Measurements from ENCODE around the gene LLGL2. TPM values are rescaled to one million over a fixed set of nuclear protein-coding genes. Genes with fewer than 3 reads are reported as not detected.

LLGL2 gene
- total RNA-seq, 5 donors from 2014 or later (not counting 1 experiment from before 2014, with no cell fraction given) = 31.2 to 75.7 (median 53.4) TPM

GRCh38 chr17:75542728-75543336 is 17.3 kb downstream of the LLGL2 start:
- ATAC-seq (replicated peaks in 1 of 4) = no peak
- Histone ChIP-seq H3K9me3 (no peaks in the 10 kb centered on the region), H3K27ac (ENCODE audit: low read length) (no peak overlapping the region), H3K27me3 (replicated peaks in 1 of 2; ENCODE audit: control insufficient read depth in 2 of 2, extremely low read depth in 1 of 2, insufficient read depth in 2 of 2, low read length in 1 of 2) (peaks cover 0 to 3% of the 10 kb centered on the region in 2 experiments), H3K4me3 (ENCODE audit: control insufficient read depth in 1 of 2, extremely low read depth in 1 of 2, low read length in 1 of 2) (no peak overlapping the region), H3K36me3 (ENCODE audit: control insufficient read depth in 2 of 2, extremely low read depth in 1 of 2, insufficient read depth in 1 of 2, low read length in 1 of 2) (peaks cover 3 to 30% of the 10 kb centered on the region in 2 donors), H3K4me1 (ENCODE audit: control insufficient read depth in 1 of 2, extremely low read depth in 1 of 2, insufficient read depth in 2 of 2, low read length in 2 of 2) (peaks cover 0 to 4% of the 10 kb centered on the region in 2 experiments)
- H3K9me3 Mint-ChIP-seq = no peaks in the 10 kb centered on the region
- ChIA-PET POLR2A (no interaction called here), CTCF (no interaction called here)
- no peak overlapping the region for H3K27ac Mint-ChIP-seq
- H3K27me3 Mint-ChIP-seq = no peaks in the 10 kb centered on the region
- H3K4me1 Mint-ChIP-seq = peaks cover 0 to 5% (median 0%) of the 10 kb centered on the region in 3 donors
- peaks cover 23% of the 10 kb centered on the region for H3K36me3 Mint-ChIP-seq
- WGBS (ENCODE audit: insufficient coverage) = 98% methylated on average over 8 of the region's 15 CpGs
- H3K4me3 Mint-ChIP-seq = no peak overlapping the region
- no peak for DNase-seq

- H3K27me3 Mint-ChIP-seq = no peaks in the 10 kb centered on the region
Observed at GRCh38 chr17:75544250-75544649, 18.8 kb downstream of the LLGL2 start.

GRCh38 chr17:75546181-75546580 is 20.7 kb downstream of the LLGL2 start:
- ATAC-seq (replicated peaks in 1 of 4) (no peak), DNase-seq (no peak)
- Mint-ChIP-seq H3K27me3 (no peaks in the 10 kb centered on the region), H3K36me3 (peaks cover 22% of the 10 kb centered on the region), H3K4me3 (no peak overlapping the region), H3K27ac (no peak overlapping the region), H3K4me1 (peaks cover 0 to 3% (median 0%) of the 10 kb centered on the region in 3 donors), H3K9me3 (no peaks in the 10 kb centered on the region)
- H3K4me3 ChIP-seq (ENCODE audit: control insufficient read depth in 1 of 2, extremely low read depth in 1 of 2, low read length in 1 of 2) = no peak overlapping the region
- peaks cover 0 to 32% of the 10 kb centered on the region in 2 donors for H3K36me3 ChIP-seq (ENCODE audit: control insufficient read depth in 2 of 2, extremely low read depth in 1 of 2, insufficient read depth in 1 of 2, low read length in 1 of 2)
- H3K27ac ChIP-seq (ENCODE audit: low read length) = no peak overlapping the region
- peaks cover 0 to 3% of the 10 kb centered on the region in 2 experiments for H3K4me1 ChIP-seq (ENCODE audit: control insufficient read depth in 1 of 2, extremely low read depth in 1 of 2, insufficient read depth in 2 of 2, low read length in 2 of 2)
- ChIA-PET POLR2A (interaction anchor here in 1 of 2 donors (0.5 kb wide), 1 partner anchor 173 kb away, joined by 8 read pairs; no protein-coding TSS in a partner anchor), CTCF (no interaction called here)
- H3K27me3 ChIP-seq (replicated peaks in 1 of 2; ENCODE audit: control insufficient read depth in 2 of 2, extremely low read depth in 1 of 2, insufficient read depth in 2 of 2, low read length in 1 of 2) = no peaks in the 10 kb centered on the region
- WGBS (ENCODE audit: insufficient coverage) = 98% methylated on average over 12 of the region's 13 CpGs
- no peaks in the 10 kb centered on the region for H3K9me3 ChIP-seq

More at GRCh38 chr17:75544250-75544649, 18.8 kb downstream of the LLGL2 start:
- ChIA-PET POLR2A (no interaction called here), CTCF (interaction anchor here in 1 of 2 donors (0.6 kb wide), 1 partner anchor 194 kb away, joined by 5 read pairs; no protein-coding TSS in a partner anchor)
- Mint-ChIP-seq H3K4me3 (no peak overlapping the region), H3K27ac (no peak overlapping the region), H3K9me3 (no peaks in the 10 kb centered on the region), H3K4me1 (peaks cover 0 to 3% (median 0%) of the 10 kb centered on the region in 3 donors), H3K36me3 (peaks cover 22% of the 10 kb centered on the region)
- WGBS (ENCODE audit: insufficient coverage) = 91% methylated on average over 7 of the region's 8 CpGs
- H3K36me3 ChIP-seq (ENCODE audit: control insufficient read depth in 2 of 2, extremely low read depth in 1 of 2, insufficient read depth in 1 of 2, low read length in 1 of 2) = peaks cover 0 to 35% of the 10 kb centered on the region in 2 donors
- H3K9me3 ChIP-seq = no peaks in the 10 kb centered on the region
- H3K4me3 ChIP-seq (ENCODE audit: control insufficient read depth in 1 of 2, extremely low read depth in 1 of 2, low read length in 1 of 2) = no peak overlapping the region
- ATAC-seq (replicated peaks in 1 of 4) (no peak), DNase-seq (no peak)
- H3K4me1 ChIP-seq (ENCODE audit: control insufficient read depth in 1 of 2, extremely low read depth in 1 of 2, insufficient read depth in 2 of 2, low read length in 2 of 2) = peaks cover 0 to 4% of the 10 kb centered on the region in 2 experiments
- peaks cover 0 to 3% of the 10 kb centered on the region in 2 experiments for H3K27me3 ChIP-seq (replicated peaks in 1 of 2; ENCODE audit: control insufficient read depth in 2 of 2, extremely low read depth in 1 of 2, insufficient read depth in 2 of 2, low read length in 1 of 2)
- no peak overlapping the region for H3K27ac ChIP-seq (ENCODE audit: low read length)

- Histone ChIP-seq H3K27ac (ENCODE audit: low read length) (no peak overlapping the region), H3K27me3 (replicated peaks in 1 of 2; ENCODE audit: control insufficient read depth in 2 of 2, extremely low read depth in 1 of 2, insufficient read depth in 2 of 2, low read length in 1 of 2) (no peaks in the 10 kb centered on the region), H3K4me3 (ENCODE audit: control insufficient read depth in 1 of 2, extremely low read depth in 1 of 2, low read length in 1 of 2) (no peak overlapping the region), H3K36me3 (ENCODE audit: control insufficient read depth in 2 of 2, extremely low read depth in 1 of 2, insufficient read depth in 1 of 2, low read length in 1 of 2) (peaks cover 0 to 32% of the 10 kb centered on the region in 2 donors), H3K9me3 (no peaks in the 10 kb centered on the region), H3K4me1 (ENCODE audit: control insufficient read depth in 1 of 2, extremely low read depth in 1 of 2, insufficient read depth in 2 of 2, low read length in 2 of 2) (no peaks in the 10 kb centered on the region)
- no peak overlapping the region for H3K27ac Mint-ChIP-seq
- H3K9me3 Mint-ChIP-seq = no peaks in the 10 kb centered on the region
- H3K27me3 Mint-ChIP-seq = no peaks in the 10 kb centered on the region
- 96% methylated on average over 9 of the region's 9 CpGs for WGBS (ENCODE audit: insufficient coverage)
- H3K4me1 Mint-ChIP-seq = no peaks in the 10 kb centered on the region
- ChIA-PET CTCF (no interaction called here), POLR2A (no interaction called here)
- no peak for ATAC-seq (replicated peaks in 1 of 4)
- no peak overlapping the region for H3K4me3 Mint-ChIP-seq
- H3K36me3 Mint-ChIP-seq = peaks cover 20% of the 10 kb centered on the region
- no peak for DNase-seq
Observed at GRCh38 chr17:75547091-75547490, 21.6 kb downstream of the LLGL2 start.

GRCh38 chr17:75548813-75549212 is 23.3 kb downstream of the LLGL2 start:
- no peak for ATAC-seq (replicated peaks in 1 of 4)
- no peaks in the 10 kb centered on the region for H3K4me1 Mint-ChIP-seq

GRCh38 chr17:75549246-75550138 is 24.0 kb downstream of the LLGL2 start:
- H3K36me3 Mint-ChIP-seq = peaks cover 15% of the 10 kb centered on the region
- ChIA-PET CTCF (interaction anchor here in 1 of 2 donors (0.6 kb wide), 1 partner anchor 72 kb away, joined by 7 read pairs; no protein-coding TSS in a partner anchor), POLR2A (no interaction called here)
- Histone ChIP-seq H3K36me3 (ENCODE audit: control insufficient read depth in 2 of 2, extremely low read depth in 1 of 2, insufficient read depth in 1 of 2, low read length in 1 of 2) (peaks cover 0 to 16% of the 10 kb centered on the region in 2 donors), H3K4me1 (ENCODE audit: control insufficient read depth in 1 of 2, extremely low read depth in 1 of 2, insufficient read depth in 2 of 2, low read length in 2 of 2) (no peaks in the 10 kb centered on the region), H3K27me3 (replicated peaks in 1 of 2; ENCODE audit: control insufficient read depth in 2 of 2, extremely low read depth in 1 of 2, insufficient read depth in 2 of 2, low read length in 1 of 2) (no peaks in the 10 kb centered on the region), H3K27ac (ENCODE audit: low read length) (no peak overlapping the region), H3K4me3 (ENCODE audit: control insufficient read depth in 1 of 2, extremely low read depth in 1 of 2, low read length in 1 of 2) (no peak overlapping the region), H3K9me3 (no peaks in the 10 kb centered on the region)
- 89% methylated on average over 17 of the region's 22 CpGs for WGBS (ENCODE audit: insufficient coverage)
- ATAC-seq (replicated peaks in 1 of 4) = no peak
- H3K27ac Mint-ChIP-seq = no peak overlapping the region
- no peaks in the 10 kb centered on the region for H3K9me3 Mint-ChIP-seq
- H3K4me3 Mint-ChIP-seq = no peak overlapping the region
- no peaks in the 10 kb centered on the region for H3K4me1 Mint-ChIP-seq
- no peaks in the 10 kb centered on the region for H3K27me3 Mint-ChIP-seq
- no peak for DNase-seq

More at GRCh38 chr17:75548813-75549212, 23.3 kb downstream of the LLGL2 start:
- no peaks in the 10 kb centered on the region for H3K27me3 ChIP-seq (replicated peaks in 1 of 2; ENCODE audit: control insufficient read depth in 2 of 2, extremely low read depth in 1 of 2, insufficient read depth in 2 of 2, low read length in 1 of 2)
- POLR2A ChIA-PET = no interaction called here
- H3K36me3 ChIP-seq (ENCODE audit: control insufficient read depth in 2 of 2, extremely low read depth in 1 of 2, insufficient read depth in 1 of 2, low read length in 1 of 2) = peaks cover 0 to 22% of the 10 kb centered on the region in 2 donors
- no peaks in the 10 kb centered on the region for H3K27me3 Mint-ChIP-seq
- H3K4me3 ChIP-seq (ENCODE audit: control insufficient read depth in 1 of 2, extremely low read depth in 1 of 2, low read length in 1 of 2) = no peak overlapping the region
- DNase-seq = no peak
- CTCF ChIA-PET = no interaction called here
- WGBS (ENCODE audit: insufficient coverage) = 80% methylated on average over 1 of the region's 5 CpGs
- no peak overlapping the region for H3K27ac Mint-ChIP-seq
- H3K4me1 ChIP-seq (ENCODE audit: control insufficient read depth in 1 of 2, extremely low read depth in 1 of 2, insufficient read depth in 2 of 2, low read length in 2 of 2) = no peaks in the 10 kb centered on the region
- H3K36me3 Mint-ChIP-seq = peaks cover 15% of the 10 kb centered on the region
- H3K9me3 Mint-ChIP-seq = no peaks in the 10 kb centered on the region
- no peak overlapping the region for H3K27ac ChIP-seq (ENCODE audit: low read length)
- no peak overlapping the region for H3K4me3 Mint-ChIP-seq
- H3K9me3 ChIP-seq = no peaks in the 10 kb centered on the region

Measured in T-cell (primary cell).